Glutamatergic neuron (in vitro differentiated cells): ENCODE measurements around the gene RPL39L. TPM values are rescaled to one million over a fixed set of nuclear protein-coding genes. Genes with fewer than 3 reads are reported as not detected.

Source experiments
- DNase-seq: peaks from one replicate; pipeline ENCODE4 v3.0.0; 2022
- H3K27ac Mint-ChIP-seq: one replicate; pipeline ENCODE4 v1.8.0; 2020; ENCODE audit warnings: mild to moderate bottlenecking, mixed read lengths, inconsistent platforms; ENCODE audit not compliant: unreplicated experiment
- H3K27me3 Mint-ChIP-seq: one replicate; pipeline ENCODE4 v1.8.0; 2020; ENCODE audit warnings: mild to moderate bottlenecking, moderate library complexity, mixed read lengths, inconsistent platforms; ENCODE audit not compliant: unreplicated experiment
- H3K36me3 Mint-ChIP-seq: one replicate; pipeline ENCODE4 v1.8.0; 2020; ENCODE audit warnings: mild to moderate bottlenecking, mixed read lengths, inconsistent platforms; ENCODE audit not compliant: unreplicated experiment
- H3K4me1 Mint-ChIP-seq: one replicate; pipeline ENCODE4 v1.8.0; 2020; ENCODE audit warnings: mild to moderate bottlenecking, low read depth, mixed read lengths, inconsistent platforms; ENCODE audit not compliant: unreplicated experiment
- H3K4me3 Mint-ChIP-seq: one replicate; pipeline ENCODE4 v1.8.0; 2020; ENCODE audit warnings: mild to moderate bottlenecking, mixed read lengths, inconsistent platforms; ENCODE audit not compliant: unreplicated experiment
- H3K9me3 Mint-ChIP-seq: one replicate; pipeline ENCODE4 v1.8.0; 2020; ENCODE audit warnings: mild to moderate bottlenecking, moderate library complexity, mixed read lengths, inconsistent platforms; ENCODE audit not compliant: unreplicated experiment
- CTCF ChIP-seq: fragments of 200-600 bp; sonication (generic); IDR thresholded peaks from one replicate; pipeline ENCODE4 v1.5.0; 2021; ENCODE audit not compliant: partially characterized antibody, unreplicated experiment
- total RNA-seq: library from RNA; stranded (reverse); fragmentation: NEBNext Ultra II Directional; extraction: Animal tissue kit (Norgen Biotek cat#: 25700); gene quantifications from one replicate; pipeline ENCODE4 v1.2.1, GENCODE V29; 2021; ENCODE audit not compliant: unreplicated experiment

RPL39L gene
- total RNA-seq, 1 donor from 2014 or later = 15.1 TPM

GRCh38 chr3:187131981-187132380 is 7.3 kb downstream of the RPL39L start:
- H3K4me1 Mint-ChIP-seq = no peaks in the 10 kb centered on the region
- peaks cover 27% of the 10 kb centered on the region for H3K36me3 Mint-ChIP-seq
- TF ChIP-seq CTCF = no peak
- H3K4me3 Mint-ChIP-seq = no peak overlapping the region
- DNase-seq = no peak
- no peaks in the 10 kb centered on the region for H3K27me3 Mint-ChIP-seq
- H3K27ac Mint-ChIP-seq = no peak overlapping the region
- H3K9me3 Mint-ChIP-seq = peaks cover 2% of the 10 kb centered on the region

GRCh38 chr3:187130346-187131066 is 8.8 kb downstream of the RPL39L start:
- Mint-ChIP-seq H3K27me3 (no peaks in the 10 kb centered on the region), H3K27ac (no peak overlapping the region), H3K36me3 (peaks cover 22% of the 10 kb centered on the region), H3K4me3 (no peak overlapping the region), H3K9me3 (peaks cover 2% of the 10 kb centered on the region), H3K4me1 (no peaks in the 10 kb centered on the region)
- DNase-seq = no peak
- no peak for TF ChIP-seq CTCF

- no peak for DNase-seq
- TF ChIP-seq CTCF = no peak
- no peaks in the 10 kb centered on the region for H3K4me1 Mint-ChIP-seq
- no peak overlapping the region for H3K4me3 Mint-ChIP-seq
- H3K27ac Mint-ChIP-seq = no peak overlapping the region
- H3K36me3 Mint-ChIP-seq = peaks cover 7% of the 10 kb centered on the region
- no peaks in the 10 kb centered on the region for H3K27me3 Mint-ChIP-seq
- H3K9me3 Mint-ChIP-seq = no peaks in the 10 kb centered on the region
Measured at GRCh38 chr3:187125319-187126031, 13.8 kb downstream of the RPL39L start.

GRCh38 chr3:187122261-187122660 is 17.0 kb downstream of the RPL39L start:
- H3K4me3 Mint-ChIP-seq = no peak overlapping the region
- no peak for DNase-seq
- H3K4me1 Mint-ChIP-seq = no peaks in the 10 kb centered on the region
- H3K27ac Mint-ChIP-seq = no peak overlapping the region
- no peak for TF ChIP-seq CTCF
- peaks cover 8% of the 10 kb centered on the region for H3K36me3 Mint-ChIP-seq
- H3K27me3 Mint-ChIP-seq = no peaks in the 10 kb centered on the region
- H3K9me3 Mint-ChIP-seq = no peaks in the 10 kb centered on the region

GRCh38 chr3:187120326-187120725 is 19.0 kb downstream of the RPL39L start:
- H3K9me3 Mint-ChIP-seq = no peaks in the 10 kb centered on the region
- no peaks in the 10 kb centered on the region for H3K4me1 Mint-ChIP-seq
- peaks cover 3% of the 10 kb centered on the region for H3K36me3 Mint-ChIP-seq
- H3K27ac Mint-ChIP-seq = no peak overlapping the region
- no peaks in the 10 kb centered on the region for H3K27me3 Mint-ChIP-seq
- H3K4me3 Mint-ChIP-seq = no peak overlapping the region
- TF ChIP-seq CTCF = no peak
- DNase-seq = no peak
